Aorta (tissue), 5 donors: Measurements from ENCODE around the gene PPFIA4. TPM values are rescaled to one million over a fixed set of nuclear protein-coding genes. Genes with fewer than 3 reads are reported as not detected.

ENCODE experiments used
- ATAC-seq: fragments of 200-7000 bp; cut with Tn5 transposase; one replicate; pipeline ENCODE4 v1.9.1; 2022; ENCODE audit warnings: moderate library complexity; ENCODE audit not compliant: low FRiP score
- DNase-seq, 2 donors: peaks; one replicate each; pipeline ENCODE4 v3.0.0-alpha.2; 2020
- H3K27ac ChIP-seq, 2 donors: one replicate each; pipeline ENCODE4 v1.5.1; 2013; ENCODE audit warnings: low read length in 2 of 2, mild to moderate bottlenecking in 2 of 2, moderate library complexity in 2 of 2, control low read depth in 1 of 2, inconsistent platforms in 1 of 2, low read depth in 1 of 2
- H3K27me3 ChIP-seq, 2 donors: one replicate each; pipeline ENCODE4 v1.6.1; 2013; ENCODE audit warnings: control low read depth in 1 of 2, low read length in 1 of 2, mild to moderate bottlenecking in 1 of 2, moderate library complexity in 1 of 2; ENCODE audit not compliant: insufficient read depth in 2 of 2, control insufficient read depth in 1 of 2
- H3K36me3 ChIP-seq, 2 donors: one replicate each; pipeline ENCODE4 v1.6.1; 2013; ENCODE audit warnings: control low read depth in 1 of 2, low read length in 1 of 2, mild to moderate bottlenecking in 1 of 2; ENCODE audit not compliant: insufficient read depth in 2 of 2, control insufficient read depth in 1 of 2
- H3K4me1 ChIP-seq, 2 donors: one replicate each; pipeline ENCODE4 v1.6.1; 2013; ENCODE audit warnings: low read length in 2 of 2, control low read depth in 1 of 2, mild to moderate bottlenecking in 1 of 2, moderate library complexity in 1 of 2; ENCODE audit not compliant: insufficient read depth in 2 of 2, control insufficient read depth in 1 of 2
- H3K4me3 ChIP-seq, 2 donors: one replicate each; pipeline ENCODE4 v1.5.1; 2013; ENCODE audit warnings: low read length in 2 of 2, control low read depth in 1 of 2, mild to moderate bottlenecking in 1 of 2
- H3K9me3 ChIP-seq: one replicate; pipeline ENCODE4 v1.6.1; 2013; ENCODE audit warnings: mild to moderate bottlenecking, low read length; ENCODE audit not compliant: control insufficient read depth
- WGBS, 2 donors: extraction: QIAGEN DNeasy Blood & Tissue Kit; methylation state at CpG; one replicate each; pipeline ENCODE4 v1.1.7; 2013; 5-methylcytosine and 5-hydroxymethylcytosine counted together
- intact Hi-C, 2 donors: fragments of 100-400 bp; cut with DNase I; formaldehyde crosslinking; loops; one replicate each; pipeline versions ENCODE4 v1.14.2 to v1.15.0; 2022
- polyA plus RNA-seq, 2 donors: library from polyadenylated mRNA; stranded (reverse); fragments of 200-250 nt; gene quantifications; one replicate each; pipeline ENCODE4 v1.2.3, GENCODE V29; 2013
- total RNA-seq, 2 donors: library from RNA; stranded (reverse); fragmentation: NEBNext Ultra II Directional; extraction: Animal tissue kit (Norgen Biotek cat#: 25700); gene quantifications; one replicate each; pipeline ENCODE4 v1.2.1, GENCODE V29; 2021
- donor health status: healthy with polysubstance abuse.
- donor health status: Bipolar disorder and iron deficiency.
- donor health status: DM: no; HTN: no; CAD: no.
- donor health status: DM: no; HTN: no; CAD: no.
- donor health status: DM: yes; HTN: yes; CAD: no.

PPFIA4 gene
- total and polyA plus RNA-seq, 4 donors, result 3.3 to 22.7 (median 13.0) TPM

- Histone ChIP-seq H3K27me3 (no peaks in the 10 kb centered on the region), H3K27ac (no peak overlapping the region), H3K4me3 (no peak overlapping the region), H3K4me1 (no peaks in the 10 kb centered on the region), H3K9me3 (no peaks in the 10 kb centered on the region), H3K36me3 (no peaks in the 10 kb centered on the region)
- ATAC-seq (no peak), DNase-seq (no peak)
- 92 to 94% methylated on average over 5 of the region's 5 CpGs for WGBS, 2 donors
- intact Hi-C loops, result no loop called here
Measured at GRCh38 chr1:203080456-203080855, 54.2 kb downstream of the PPFIA4 start.

- H3K4me3 ChIP-seq, result no peak overlapping the region
- intact Hi-C loops, result no loop called here
- DNase-seq, result no peak
- no peaks in the 10 kb centered on the region for H3K9me3 ChIP-seq
- no peak for ATAC-seq
- no peak overlapping the region for H3K27ac ChIP-seq
- no peaks in the 10 kb centered on the region for H3K36me3 ChIP-seq
- WGBS, 2 donors, result 44 to 49% methylated on average over 9 of the region's 9 CpGs
- H3K4me1 ChIP-seq, result no peaks in the 10 kb centered on the region
- H3K27me3 ChIP-seq, result no peaks in the 10 kb centered on the region
Measured at GRCh38 chr1:203081465-203082230, 55.4 kb downstream of the PPFIA4 start.

DNA sequence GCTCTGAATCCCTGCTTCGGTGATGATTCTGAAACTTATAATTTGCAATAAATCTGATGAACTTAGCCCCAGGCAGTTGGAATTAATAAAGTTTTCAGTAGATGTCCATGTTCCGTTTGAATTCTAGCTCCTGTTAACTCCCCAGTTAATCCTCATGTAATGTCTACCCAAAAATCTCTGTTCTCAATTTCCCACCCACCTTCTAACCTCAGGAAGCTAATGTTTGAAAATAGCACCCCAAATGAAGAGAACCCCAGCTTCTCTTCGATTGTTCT lies 55.9 kb downstream of the PPFIA4 start:
- ATAC-seq (no peak), DNase-seq (no peak)
- H3K27ac ChIP-seq, result no peak overlapping the region
- H3K4me1 ChIP-seq, result no peaks in the 10 kb centered on the region
- H3K9me3 ChIP-seq, result no peaks in the 10 kb centered on the region
- H3K36me3 ChIP-seq, result no peaks in the 10 kb centered on the region
- WGBS, 2 donors, result 46 to 51% methylated on average over 3 of the region's 3 CpGs
- H3K4me3 ChIP-seq, result no peak overlapping the region
- H3K27me3 ChIP-seq, result no peaks in the 10 kb centered on the region
- intact Hi-C loops, result no loop called here

DNA sequence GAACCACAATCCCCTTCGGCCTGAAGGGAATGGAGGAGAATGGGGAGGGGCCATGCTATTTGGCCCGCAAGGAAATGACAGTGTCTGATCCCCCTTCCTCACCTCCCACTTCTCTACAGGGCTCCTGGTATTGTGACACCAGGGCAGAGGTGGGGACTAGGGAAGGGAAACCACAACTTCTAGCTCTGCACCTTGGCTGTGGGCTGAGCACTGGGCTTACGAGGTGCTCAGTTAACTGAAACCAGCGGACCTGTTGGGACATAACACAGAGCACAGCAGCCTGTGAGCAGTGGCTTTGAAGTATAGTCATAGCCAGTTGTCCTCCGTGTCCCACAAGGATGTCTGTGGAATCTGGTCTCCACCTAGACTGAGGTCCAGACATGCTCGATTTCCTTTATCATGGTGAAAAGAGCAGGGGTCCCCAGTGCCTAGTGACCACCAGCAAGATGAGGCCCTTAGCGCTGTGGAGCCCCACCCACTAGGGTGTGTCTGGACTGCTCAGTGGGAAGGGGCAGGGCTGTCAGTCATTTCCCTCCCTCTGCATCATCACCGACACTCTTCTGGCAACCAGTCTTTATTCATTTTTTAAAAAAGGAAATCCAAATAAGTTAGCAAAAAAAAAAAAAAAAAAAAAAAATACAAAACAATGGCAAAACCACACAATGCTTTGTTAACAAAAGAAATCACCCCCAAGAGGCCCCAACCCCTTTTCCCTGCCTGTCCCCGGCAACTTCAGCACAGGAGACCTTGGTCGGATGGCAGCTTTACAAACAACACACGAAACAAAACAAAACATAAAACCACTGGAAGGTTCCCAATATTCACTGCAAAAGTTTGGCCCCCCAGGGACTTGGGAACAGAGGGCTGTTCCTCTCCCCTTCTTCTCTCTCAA lies 56.5 kb downstream of the PPFIA4 start:
- Histone ChIP-seq H3K9me3 (no peaks in the 10 kb centered on the region), H3K36me3 (no peaks in the 10 kb centered on the region), H3K27ac (no peak overlapping the region), H3K4me3 (no peak overlapping the region), H3K27me3 (no peaks in the 10 kb centered on the region), H3K4me1 (no peaks in the 10 kb centered on the region)
- DNase-seq (no peak), ATAC-seq (no peak)
- intact Hi-C loops, result no loop called here
- 61 to 62% methylated on average over 11 of the region's 11 CpGs for WGBS, 2 donors

- H3K4me3 ChIP-seq, result no peak overlapping the region
- ATAC-seq, result no peak
- H3K27me3 ChIP-seq, result no peaks in the 10 kb centered on the region
- no peaks in the 10 kb centered on the region for H3K36me3 ChIP-seq
- no peaks in the 10 kb centered on the region for H3K9me3 ChIP-seq
- DNase-seq, result no peak
- intact Hi-C loops, result no loop called here
- no peaks in the 10 kb centered on the region for H3K4me1 ChIP-seq
- WGBS, 2 donors, result 84 to 86% methylated on average over 11 of the region's 11 CpGs
- H3K27ac ChIP-seq, result no peak overlapping the region
Measured at GRCh38 chr1:203083463-203083921, 57.2 kb downstream of the PPFIA4 start.

GRCh38 chr1:203084588-203085527 lies 58.6 kb downstream of the PPFIA4 start:
- no peaks in the 10 kb centered on the region for H3K36me3 ChIP-seq
- whole genome bisulfite sequencing, 2 donors, result 92 to 93% methylated on average over 10 to 14 of the region's 14 CpGs
- ATAC-seq, result no peak
- intact Hi-C loops, result no loop called here
- H3K4me3 ChIP-seq, result no peak overlapping the region
- H3K27ac ChIP-seq, result no peak overlapping the region
- no peaks in the 10 kb centered on the region for H3K4me1 ChIP-seq
- no peaks in the 10 kb centered on the region for H3K27me3 ChIP-seq
- DNase-seq, result no peak
- H3K9me3 ChIP-seq, result no peaks in the 10 kb centered on the region

DNA sequence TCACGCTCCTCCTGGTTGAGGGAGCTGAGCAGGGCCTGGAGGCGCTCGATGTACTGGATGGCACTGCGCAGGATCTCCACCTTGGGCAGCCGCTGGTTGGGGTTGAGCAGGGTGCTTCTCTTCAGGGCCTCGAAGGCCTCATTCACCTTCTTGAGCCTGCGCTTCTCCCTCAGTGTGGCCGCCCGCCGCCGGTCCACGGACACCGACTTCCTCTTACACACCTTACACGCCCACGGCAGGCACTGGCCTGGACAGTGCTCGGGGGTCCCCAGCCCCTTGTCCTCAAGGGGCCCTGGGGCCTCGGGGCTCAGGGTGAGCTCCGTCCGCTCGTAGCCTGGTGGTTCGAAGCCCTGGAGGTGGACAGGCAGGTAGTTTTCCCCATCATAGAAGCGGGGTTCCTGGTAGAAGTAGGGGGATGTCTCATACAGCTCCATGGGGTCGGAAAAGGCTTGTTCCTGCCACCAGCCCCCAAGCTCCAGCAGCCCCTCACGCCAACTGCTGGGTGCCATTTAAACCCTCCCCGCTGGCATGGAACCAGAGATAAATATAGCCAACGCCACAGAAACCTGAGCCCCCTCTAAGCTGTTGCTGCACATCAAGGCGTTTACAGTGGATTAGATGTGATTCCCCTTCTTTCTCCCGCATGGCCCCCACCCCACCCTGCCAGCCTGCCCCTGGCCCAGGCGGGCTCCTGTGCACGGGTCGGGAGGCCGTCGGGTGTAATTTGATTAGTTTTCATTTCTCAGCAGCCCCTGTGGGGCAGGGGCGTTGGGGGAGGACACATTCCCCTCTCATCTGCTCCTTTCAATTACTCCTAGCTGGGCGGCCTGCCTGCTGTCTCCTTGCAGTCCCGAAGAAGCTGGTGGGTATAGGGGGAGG lies 59.5 kb downstream of the PPFIA4 start, which contains the start of gene MYOG:
MYOG (minus strand) TSS at position 485 of the 879 bp plus-strand sequence; CDS start at position 434, 51 bp downstream.
- 82 to 84% methylated on average over 36 of the region's 36 CpGs for WGBS, 2 donors
- Histone ChIP-seq H3K27ac (no peak within 1 kb of the TSS), H3K9me3 (no peaks in the 10 kb centered on the region), H3K36me3 (no peaks in the 10 kb centered on the region), H3K27me3 (no peaks in the 10 kb centered on the region), H3K4me3 (no peak within 1 kb of the TSS), H3K4me1 (no peaks in the 10 kb centered on the region)
- DNase-seq, result no peak
- intact Hi-C loops, result no loop called here
- ATAC-seq, result no peak
